Heart left ventricle (tissue), 16 donors: ENCODE measurements around the gene LRFN4. TPM values are rescaled to one million over a fixed set of nuclear protein-coding genes. Genes with fewer than 3 reads are reported as not detected.

Experiments
- ATAC-seq, 4 donors: fragments of 200-7000 bp; cut with Tn5 transposase; one replicate each; pipeline ENCODE4 v1.9.1; 2020 to 2022; ENCODE audit warnings: moderate library complexity in 4 of 4, mild to moderate bottlenecking in 3 of 4, moderate number of reproducible peaks in 1 of 4
- DNase-seq, 5 donors: peaks; one replicate each; pipeline ENCODE4 v3.0.0-alpha.2; 2020
- H3K27ac ChIP-seq, 12 donors: fragments of 200-600 bp; sonication (generic) in 4 of 12; one replicate each; pipeline versions ENCODE4 v1.5.0 to v1.8.0; 2016 to 2022; ENCODE audit warnings: mild to moderate bottlenecking in 2 of 12
- H3K27me3 ChIP-seq, 9 donors: fragments of 200-600 bp; sonication (generic) in 2 of 9; one replicate each; pipeline versions ENCODE4 v1.5.1 to v1.8.0; 2016 to 2022; ENCODE audit warnings: mild to moderate bottlenecking in 3 of 9
- H3K36me3 ChIP-seq, 9 donors: fragments of 200-600 bp; sonication (generic) in 2 of 9; one replicate each; pipeline versions ENCODE4 v1.5.0 to v1.8.0; 2018 to 2022; ENCODE audit warnings: mild to moderate bottlenecking in 2 of 9
- H3K4me1 ChIP-seq, 12 donors: fragments of 200-600 bp; sonication (generic) in 4 of 12; one replicate each; pipeline versions ENCODE4 v1.5.0 to v1.8.0; 2016 to 2022; ENCODE audit warnings: mild to moderate bottlenecking in 3 of 12
- H3K4me3 ChIP-seq, 12 donors: fragments of 200-600 bp; sonication (generic) in 4 of 12; one replicate each; pipeline versions ENCODE4 v1.5.0 to v1.8.0; 2017 to 2022; ENCODE audit warnings: mild to moderate bottlenecking in 9 of 12, moderate library complexity in 4 of 12
- H3K9me3 ChIP-seq, 12 donors: fragments of 200-600 bp; sonication (generic) in 4 of 12; one replicate each; pipeline versions ENCODE4 v1.5.0 to v1.8.0; 2016 to 2022; ENCODE audit warnings: mild to moderate bottlenecking in 1 of 12
- POLR2A ChIP-seq, 2 donors: fragments of 450-650 bp; IDR thresholded peaks; one replicate each; pipeline ENCODE4 v1.6.1; 2017; ENCODE audit warnings: antibody characterized with exemption in 2 of 2, mild to moderate bottlenecking in 2 of 2, moderate library complexity in 2 of 2
- WGBS, 4 donors: extraction: QIAGEN DNeasy Blood & Tissue Kit in 2 of 4; methylation state at CpG; one replicate each; pipeline versions ENCODE4 v1.1.5 to v1.1.7; 2013 to 2018; 5-methylcytosine and 5-hydroxymethylcytosine counted together
- intact Hi-C, 10 donors: fragments of 100-400 bp; cut with DNase I; formaldehyde crosslinking; loops; one replicate each; pipeline versions ENCODE4 v1.11.1 to v1.14.2; 2022
- polyA plus RNA-seq, 2 donors: library from polyadenylated mRNA; stranded (reverse); fragments of 200-250 nt; gene quantifications; one replicate each; pipeline ENCODE4 v1.2.3, GENCODE V29; 2013
- total RNA-seq, 9 donors: library from RNA; depleted of rRNA in 2 of 9; stranded (reverse); fragments of >200 nt in 2 of 9; fragmentation: NEBNext Ultra II Directional in 3 of 9; extraction: Animal tissue kit (Norgen Biotek cat#: 25700) in 3 of 9; gene quantifications; one replicate each; pipeline versions ENCODE4 v1.1.0 to v1.2.4, GENCODE V29; 2016 to 2023
- TF ChIP-seq, protein P1 (sequence below), 12 donors: fragments of 200-600 bp; sonication (generic) in 4 of 12; IDR thresholded peaks; one replicate each; pipeline versions ENCODE4 v1.5.0 to v1.8.0; 2018 to 2022; ENCODE audit warnings: antibody characterized with exemption in 12 of 12, mild to moderate bottlenecking in 5 of 12
- donor health status: ischemic (EF 13 %, LVEDD 7.1; RV severe dilation, severe dysfunction).
- donor health status: healthy with polysubstance abuse.
- donor health status: DM: no; HTN: yes; CAD: no.
- donor health status: DM: no; HTN: no; CAD: no.
- donor health status: ischemic (EF 25% LVEDD 6.9; RV normal size, moderate dysfunction).
- donor health status: ischemic (EF 25% LVEDD 5.7; RV mildly dilated, moderate dysfunction).
- donor health status: healthy.
- donor health status: DM: yes; HTN: yes; CAD: no.
- donor health status: ischemic (EF 35%, LVEDD 5.7; RV mildly dilated, moderate dysfunction).
- donor health status: nonischemic (EF 11% LVEDD 7.7; RV severe dilation, severe dysfunction).
- donor health status: DM: yes; HTN: yes; CAD: no.
- donor health status: PGD.
- donor health status: ischemic (EF 29% LVEDD 5.4; RV normal size, mild dysfunction).
- donor health status: nonischemic (EF 23%, LVEDD 6.1; RV moderate dilation, normal function).

Gene LRFN4
- total and polyA plus RNA-seq, 11 donors, result 8.2 to 22.1 (median 15.4) TPM

DNA sequence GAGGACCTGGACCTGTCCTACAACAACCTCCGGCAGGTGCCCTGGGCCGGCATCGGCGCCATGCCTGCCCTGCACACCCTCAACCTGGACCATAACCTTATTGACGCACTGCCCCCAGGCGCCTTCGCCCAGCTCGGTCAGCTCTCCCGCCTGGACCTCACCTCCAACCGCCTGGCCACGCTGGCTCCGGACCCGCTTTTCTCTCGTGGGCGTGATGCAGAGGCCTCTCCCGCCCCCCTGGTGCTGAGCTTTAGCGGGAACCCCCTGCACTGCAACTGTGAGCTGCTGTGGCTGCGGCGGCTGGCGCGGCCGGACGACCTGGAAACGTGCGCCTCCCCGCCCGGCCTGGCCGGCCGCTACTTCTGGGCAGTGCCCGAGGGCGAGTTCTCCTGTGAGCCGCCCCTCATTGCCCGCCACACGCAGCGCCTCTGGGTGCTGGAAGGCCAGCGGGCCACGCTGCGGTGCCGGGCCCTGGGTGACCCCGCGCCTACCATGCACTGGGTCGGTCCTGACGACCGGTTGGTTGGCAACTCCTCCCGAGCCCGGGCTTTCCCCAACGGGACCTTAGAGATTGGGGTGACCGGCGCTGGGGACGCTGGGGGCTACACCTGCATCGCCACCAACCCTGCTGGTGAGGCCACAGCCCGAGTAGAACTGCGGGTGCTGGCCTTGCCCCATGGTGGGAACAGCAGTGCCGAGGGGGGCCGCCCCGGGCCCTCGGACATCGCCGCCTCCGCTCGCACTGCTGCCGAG lies 1.5 kb downstream of the LRFN4 start:
- H3K27me3 ChIP-seq, result no peaks in the 10 kb centered on the region
- DNase-seq (peak in 2 of 5 donors; percentile 32 to 61), ATAC-seq (no peak)
- peaks cover 0 to 2% (median 0%) of the 10 kb centered on the region in 9 donors for H3K36me3 ChIP-seq
- intact Hi-C loops, result loop anchor here in 2 of 10 donors (5.0 kb wide), 1 partner anchor 99 kb away; the partner anchor contains the start of gene PC (in 2 of the 2)
- no peak overlapping the region for H3K4me3 ChIP-seq
- TF ChIP-seq, protein P1, sequence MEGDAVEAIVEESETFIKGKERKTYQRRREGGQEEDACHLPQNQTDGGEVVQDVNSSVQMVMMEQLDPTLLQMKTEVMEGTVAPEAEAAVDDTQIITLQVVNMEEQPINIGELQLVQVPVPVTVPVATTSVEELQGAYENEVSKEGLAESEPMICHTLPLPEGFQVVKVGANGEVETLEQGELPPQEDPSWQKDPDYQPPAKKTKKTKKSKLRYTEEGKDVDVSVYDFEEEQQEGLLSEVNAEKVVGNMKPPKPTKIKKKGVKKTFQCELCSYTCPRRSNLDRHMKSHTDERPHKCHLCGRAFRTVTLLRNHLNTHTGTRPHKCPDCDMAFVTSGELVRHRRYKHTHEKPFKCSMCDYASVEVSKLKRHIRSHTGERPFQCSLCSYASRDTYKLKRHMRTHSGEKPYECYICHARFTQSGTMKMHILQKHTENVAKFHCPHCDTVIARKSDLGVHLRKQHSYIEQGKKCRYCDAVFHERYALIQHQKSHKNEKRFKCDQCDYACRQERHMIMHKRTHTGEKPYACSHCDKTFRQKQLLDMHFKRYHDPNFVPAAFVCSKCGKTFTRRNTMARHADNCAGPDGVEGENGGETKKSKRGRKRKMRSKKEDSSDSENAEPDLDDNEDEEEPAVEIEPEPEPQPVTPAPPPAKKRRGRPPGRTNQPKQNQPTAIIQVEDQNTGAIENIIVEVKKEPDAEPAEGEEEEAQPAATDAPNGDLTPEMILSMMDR (IDR thresholded peaks at IDR 0.05), result no peak
- no peak for TF ChIP-seq POLR2A (IDR thresholded peaks at IDR 0.05)
- 96 to 97% (median 96%) methylated on average over 37 to 62 of the region's 62 CpGs for WGBS, 4 donors
- H3K4me1 ChIP-seq, result peaks cover 0 to 13% (median 7%) of the 10 kb centered on the region in 12 donors
- H3K9me3 ChIP-seq, result no peaks in the 10 kb centered on the region
- H3K27ac ChIP-seq, result no peak overlapping the region

GRCh38 chr11:66858939-66859685 lies 2.2 kb downstream of the LRFN4 start:
- ATAC-seq (no peak), DNase-seq (peak in 2 of 5 donors; percentile 24 to 68)
- intact Hi-C loops, result loop anchor here in 2 of 10 donors (5.0 kb wide), 1 partner anchor 98 kb away; the partner anchor contains the start of gene PC (in 2 of the 2)
- H3K4me1 ChIP-seq, result peaks cover 0 to 13% (median 7%) of the 10 kb centered on the region in 12 donors
- H3K36me3 ChIP-seq, result peaks cover 0 to 2% (median 0%) of the 10 kb centered on the region in 9 donors
- no peaks in the 10 kb centered on the region for H3K9me3 ChIP-seq
- no peaks in the 10 kb centered on the region for H3K27me3 ChIP-seq
- H3K4me3 ChIP-seq, result no peak overlapping the region
- TF ChIP-seq POLR2A (IDR thresholded peaks at IDR 0.05), result no peak
- no peak overlapping the region for H3K27ac ChIP-seq
- WGBS, 4 donors, result 84 to 93% (median 89%) methylated on average over 13 to 29 of the region's 29 CpGs

- Histone ChIP-seq H3K4me1 (peaks cover 0 to 13% (median 7%) of the 10 kb centered on the region in 12 donors), H3K4me3 (no peak overlapping the region), H3K9me3 (no peaks in the 10 kb centered on the region), H3K27ac (no peak overlapping the region), H3K36me3 (peaks cover 0 to 2% (median 0%) of the 10 kb centered on the region in 9 donors), H3K27me3 (no peaks in the 10 kb centered on the region)
- intact Hi-C loops, result loop anchor here in 2 of 10 donors (5.0 kb wide), 1 partner anchor 97 kb away; the partner anchor contains the start of gene PC (in 2 of the 2)
- TF ChIP-seq POLR2A (IDR thresholded peaks at IDR 0.05), result no peak
- TF ChIP-seq, protein P1 (IDR thresholded peaks at IDR 0.05), result no peak
- 87 to 91% (median 91%) methylated on average over 20 to 41 of the region's 41 CpGs for WGBS, 4 donors
- ATAC-seq, result no peak
- peak in 2 of 5 donors; percentile 18 to 66 for DNase-seq
Measured at GRCh38 chr11:66859686-66860448, 3.0 kb downstream of the LRFN4 start.

GRCh38 chr11:66860449-66860831 lies 3.6 kb downstream of the LRFN4 start:
- 69 to 76% (median 75%) methylated on average over 13 to 18 of the region's 18 CpGs for WGBS, 4 donors
- H3K36me3 ChIP-seq, result peaks cover 0 to 2% (median 0%) of the 10 kb centered on the region in 9 donors
- H3K4me1 ChIP-seq, result peaks cover 0 to 11% (median 4%) of the 10 kb centered on the region in 12 donors
- no peak overlapping the region for H3K27ac ChIP-seq
- DNase-seq (peak in 2 of 5 donors; percentile 26 to 57), ATAC-seq (no peak)
- H3K27me3 ChIP-seq, result no peaks in the 10 kb centered on the region
- intact Hi-C loops, result no loop called here
- TF ChIP-seq, protein P1 (IDR thresholded peaks at IDR 0.05), result no peak
- no peak for TF ChIP-seq POLR2A (IDR thresholded peaks at IDR 0.05)
- no peaks in the 10 kb centered on the region for H3K9me3 ChIP-seq
- H3K4me3 ChIP-seq, result no peak overlapping the region
